ENCODE results near the gene AREL1.
A peak's percentile ranks its signal among the peaks of the same experiment; 100 is the strongest.

The AREL1 gene

GRCh38 chr14:74697976-74698375 is 14.9 kb downstream of the AREL1 start:
- no peak for DNase-seq

GRCh38 chr14:74697543-74697942 is 15.3 kb downstream of the AREL1 start:
- no peak for DNase-seq

GRCh38 chr14:74697011-74697410 is 15.9 kb downstream of the AREL1 start:
- DNase-seq = no peak

GRCh38 chr14:74695406-74695805 is 17.5 kb downstream of the AREL1 start:
- DNase-seq = no peak

GRCh38 chr14:74693191-74693590 is 19.7 kb downstream of the AREL1 start:
- DNase-seq = no peak

- DNase-seq = no peak
These were observed 21.4 kb downstream of the AREL1 start for GRCh38 chr14:74691456-74691855.

GRCh38 chr14:74685921-74686678 is 26.8 kb downstream of the AREL1 start:
- DNase-seq = no peak

GRCh38 chr14:74685056-74685455 is 27.8 kb downstream of the AREL1 start:
- no peak for DNase-seq

- DNase-seq = no peak
These were observed 28.4 kb downstream of the AREL1 start for GRCh38 chr14:74684434-74684833.

GRCh38 chr14:74683406-74683805 is 29.5 kb downstream of the AREL1 start:
- DNase-seq = no peak

- no peak for DNase-seq
These were observed 30.5 kb downstream of the AREL1 start for GRCh38 chr14:74682169-74682952.

GRCh38 chr14:74675219-74675618 is 37.7 kb downstream of the AREL1 start:
- no peak for DNase-seq

GRCh38 chr14:74673768-74674167 is 39.1 kb downstream of the AREL1 start:
- no peak for DNase-seq

- DNase-seq = no peak
These were observed 41.1 kb downstream of the AREL1 start for GRCh38 chr14:74671789-74672188.

GRCh38 chr14:74670726-74671411 is 42.0 kb downstream of the AREL1 start:
- no peak for DNase-seq

GRCh38 chr14:74669846-74670245 is 43.0 kb downstream of the AREL1 start:
- no peak for DNase-seq

GRCh38 chr14:74669256-74669655 is 43.6 kb downstream of the AREL1 start:
- DNase-seq = no peak

GRCh38 chr14:74667758-74668157 is 45.1 kb downstream of the AREL1 start:
- no peak for DNase-seq

GRCh38 chr14:74664717-74665116 is 48.2 kb downstream of the AREL1 start:
- DNase-seq = no peak

- DNase-seq = no peak
These were observed 49.0 kb downstream of the AREL1 start for GRCh38 chr14:74663884-74664283.

GRCh38 chr14:74661726-74662450 is 51.0 kb downstream of the AREL1 start:
- no peak for DNase-seq

GRCh38 chr14:74660863-74661262 is 52.0 kb downstream of the AREL1 start:
- no peak for DNase-seq

- peak; percentile 27 for DNase-seq
These were observed 52.7 kb downstream of the AREL1 start for GRCh38 chr14:74660167-74660566.
